Cortex of kidney (tissue), 1 donor: ENCODE data around the gene MGME1.
"Not testable (repeated sequence)": the region's sequence is repeated elsewhere in the genome, so short reads cannot be mapped to it uniquely, and the experiment has no call there.

Source experiments
- DNase-seq: peaks from one replicate; lab custom pipeline; 2025; lab: John Stamatoyannopoulos, UW

MGME1 gene

DNA sequence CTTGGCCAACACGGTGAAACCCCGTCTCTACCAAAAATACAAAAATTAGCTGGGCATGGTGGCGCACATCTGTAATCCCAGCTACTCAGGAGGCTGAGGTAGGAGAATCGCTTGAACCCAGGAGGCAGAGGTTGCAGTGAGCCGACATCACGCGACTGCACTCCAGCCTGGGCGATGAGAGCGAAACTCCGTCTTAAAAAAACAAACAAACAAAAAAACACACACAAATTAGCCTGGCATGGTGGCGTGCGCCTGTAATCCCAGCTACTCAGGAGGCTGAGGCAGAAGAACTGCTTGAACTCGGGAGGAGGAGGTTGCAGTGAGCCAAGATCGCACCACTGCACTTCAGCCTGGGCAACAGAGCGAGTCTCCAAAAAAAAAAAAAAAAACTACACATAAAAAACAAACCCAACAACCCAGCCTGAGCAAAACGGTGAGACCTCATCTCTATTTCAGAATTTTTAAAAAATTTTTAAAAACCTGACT is 8.4 kb upstream of the MGME1 start:
- DNase-seq, result not testable (repeated sequence)

DNA sequence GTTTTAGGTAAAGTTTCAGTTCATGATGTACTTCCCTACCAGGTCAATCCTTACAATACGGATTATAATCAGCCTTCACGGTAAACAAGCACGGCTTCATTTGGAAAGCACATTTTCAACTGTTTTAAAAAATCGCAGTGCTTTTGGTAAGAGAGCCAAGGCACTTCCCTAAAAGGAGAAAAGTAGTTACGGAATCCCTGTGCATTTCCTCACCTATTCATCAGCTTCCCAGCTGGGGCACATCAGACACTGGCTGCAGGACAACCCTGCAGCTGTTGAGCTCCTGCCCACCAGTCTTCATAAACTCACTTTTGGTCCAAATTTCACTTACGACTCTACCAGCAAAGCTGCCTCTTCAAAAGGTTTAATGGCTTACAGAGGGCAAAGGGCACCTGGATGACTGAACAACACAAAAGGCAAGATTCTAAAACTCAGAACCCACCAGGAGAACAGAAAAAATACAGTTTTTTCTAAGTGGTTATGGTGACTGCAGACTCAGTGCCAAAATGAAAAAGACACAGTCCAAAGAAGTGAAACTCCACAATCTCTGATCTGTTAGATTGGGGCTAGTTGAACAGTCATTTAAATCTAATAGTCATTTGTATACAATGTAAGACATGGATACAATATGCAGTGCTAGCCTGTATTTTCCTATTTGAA is 7.8 kb upstream of the MGME1 start:
- no peak for DNase-seq

DNA sequence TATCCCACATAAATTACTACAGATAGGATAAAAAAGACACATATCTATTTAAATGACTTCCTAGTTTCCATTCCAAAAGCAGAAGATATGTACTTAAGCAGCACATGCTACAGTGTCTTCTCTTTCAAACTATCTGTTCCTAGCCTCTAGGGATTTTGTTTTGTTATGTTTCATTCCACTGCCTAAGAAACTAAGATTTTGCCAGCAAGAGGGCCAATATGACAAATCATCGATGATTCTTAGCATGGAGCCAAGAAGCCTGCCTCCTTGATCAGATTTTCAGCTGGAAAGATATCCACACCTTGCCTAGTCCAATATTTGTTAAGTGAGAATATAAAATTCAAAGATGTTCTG is 7.3 kb upstream of the MGME1 start:
- no peak for DNase-seq

GRCh38 chr20:17963114-17963897 is 5.5 kb upstream of the MGME1 start:
- DNase-seq, result no peak

GRCh38 chr20:17964073-17964472 is 4.7 kb upstream of the MGME1 start:
- no peak for DNase-seq

DNA sequence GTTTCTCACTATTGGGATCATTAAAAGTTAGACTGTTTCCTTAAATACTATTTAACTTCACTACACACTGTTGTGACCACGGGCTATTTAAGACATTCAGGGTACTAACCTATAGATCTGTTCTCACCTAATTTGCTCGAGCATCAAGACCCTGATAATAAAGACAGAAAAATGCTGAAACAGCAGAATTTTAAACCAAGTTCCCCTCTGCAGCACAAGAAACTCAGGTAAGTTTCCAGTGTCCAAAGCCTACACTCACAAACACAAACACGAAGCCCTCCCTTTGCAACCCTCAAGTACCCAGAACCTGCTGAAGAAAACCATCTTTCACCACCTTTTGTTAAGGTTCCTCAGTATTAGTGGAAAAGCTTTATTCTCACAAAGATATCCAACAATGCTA is 4.2 kb upstream of the MGME1 start:
- no peak for DNase-seq

DNA sequence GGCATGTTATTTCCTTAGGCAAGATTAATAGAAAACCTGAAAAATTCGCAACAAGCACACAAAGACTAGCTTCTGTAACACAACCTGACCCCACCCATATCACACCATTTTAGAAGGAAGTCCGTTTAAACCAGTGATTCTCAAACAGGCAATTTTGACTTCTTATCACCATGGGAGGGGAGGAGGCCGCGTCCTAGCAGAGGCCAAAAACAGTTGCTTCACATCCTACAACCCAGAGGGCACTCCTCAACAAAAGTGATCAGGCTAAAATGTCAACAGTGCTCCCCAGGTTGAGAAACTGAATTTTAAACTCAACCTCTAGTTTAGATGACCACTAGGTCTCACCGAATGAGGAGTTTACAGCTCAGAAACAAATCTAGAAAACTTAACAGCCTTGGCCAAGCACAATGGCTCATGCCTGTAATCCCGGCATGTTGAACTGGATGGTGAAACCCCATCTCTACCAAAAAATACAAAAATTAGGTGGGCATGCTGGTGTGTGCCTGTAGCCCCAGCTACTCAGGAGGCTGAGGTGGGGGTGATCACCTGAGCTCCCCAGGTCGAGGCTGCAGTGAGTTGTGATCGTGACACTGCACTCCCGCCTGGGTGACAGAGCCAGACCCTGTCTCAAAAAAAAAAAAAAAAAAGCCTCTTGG is 3.6 kb upstream of the MGME1 start:
- no peak for DNase-seq

- no peak for DNase-seq
These were observed 2.1 kb upstream of the MGME1 start for GRCh38 chr20:17966432-17967310.

- no peak for DNase-seq
These were observed 1.1 kb upstream of the MGME1 start for GRCh38 chr20:17967521-17968365.

GRCh38 chr20:17969278-17969883 is 563 bp downstream of the MGME1 start:
- no peak for DNase-seq

- no peak for DNase-seq
These were observed 1.1 kb downstream of the MGME1 start for GRCh38 chr20:17969884-17970409.

DNA sequence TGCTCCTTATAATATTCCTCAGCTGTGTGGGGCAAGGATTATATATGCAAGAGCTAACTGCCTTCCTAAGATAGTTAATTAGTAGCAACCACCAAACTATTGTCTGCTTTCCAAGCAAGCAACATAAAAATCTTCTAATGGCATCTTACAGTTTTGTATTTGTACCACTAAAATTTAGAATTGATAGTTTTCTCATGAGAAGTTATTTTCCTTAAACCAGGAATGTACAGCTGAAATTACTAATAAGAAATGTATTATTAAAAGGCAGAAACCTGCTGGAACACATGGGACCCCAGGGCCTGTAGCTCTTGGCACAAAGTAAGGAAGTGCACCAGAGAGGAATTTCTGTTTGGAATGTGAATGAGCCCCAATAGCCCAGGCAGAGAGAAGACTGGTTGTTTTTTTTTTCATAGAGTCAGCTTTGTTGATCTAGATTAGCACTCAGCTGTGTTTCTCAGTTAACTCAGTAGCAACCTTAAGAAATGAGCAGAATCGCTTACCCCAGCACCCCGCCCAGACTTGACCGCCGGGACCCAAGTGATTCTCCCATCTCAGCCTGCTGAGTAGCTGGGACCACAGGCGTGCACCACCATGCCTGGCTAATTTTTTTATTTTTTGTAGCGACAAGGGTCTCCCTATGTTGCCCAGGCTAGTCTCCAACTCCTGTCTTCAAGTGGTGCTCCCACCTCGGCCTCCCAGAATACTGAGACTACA is 2.6 kb downstream of the MGME1 start:
- DNase-seq, result no peak

DNA sequence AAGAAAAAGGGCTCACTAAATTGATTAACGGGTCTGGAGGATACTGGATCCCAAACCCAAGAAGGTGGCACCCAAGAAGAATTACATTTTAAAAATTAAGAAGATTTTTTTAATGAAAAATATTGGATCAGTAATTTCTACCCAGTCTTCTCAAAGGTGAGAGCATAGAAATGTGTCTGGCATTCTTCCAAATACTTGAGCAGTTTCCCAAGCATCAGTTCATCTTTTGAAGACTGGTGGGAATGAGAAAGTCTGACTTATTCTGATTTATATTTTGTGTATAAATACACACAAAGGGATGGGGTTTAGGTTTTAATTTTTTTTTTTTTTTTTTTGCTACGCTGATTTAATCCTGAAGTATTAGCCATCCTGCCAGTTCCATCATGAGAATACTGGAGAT is 3.3 kb downstream of the MGME1 start:
- no peak for DNase-seq

DNA sequence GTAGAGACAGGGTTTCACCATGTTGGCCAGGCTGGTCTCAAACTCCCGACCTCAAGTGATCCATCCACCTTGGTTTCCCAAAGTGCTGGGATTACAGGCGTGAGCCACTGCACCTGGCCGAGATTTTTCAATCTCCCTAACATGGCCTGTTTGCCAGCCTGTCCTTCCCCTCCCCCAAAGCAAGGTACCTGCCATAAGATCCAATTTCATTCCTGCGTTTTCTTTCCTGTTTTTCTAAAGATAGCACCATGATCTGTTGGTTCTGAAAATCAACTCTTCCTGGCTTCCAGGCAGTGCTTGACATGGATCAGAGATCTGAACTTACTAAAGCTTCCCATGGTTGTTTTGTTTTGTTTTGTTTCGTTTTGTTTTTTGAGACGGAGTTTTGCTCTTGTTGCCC is 7.5 kb downstream of the MGME1 start:
- no peak for DNase-seq

- DNase-seq, result no peak
These were observed 16.7 kb downstream of the MGME1 start for GRCh38 chr20:17985388-17986018.

DNA sequence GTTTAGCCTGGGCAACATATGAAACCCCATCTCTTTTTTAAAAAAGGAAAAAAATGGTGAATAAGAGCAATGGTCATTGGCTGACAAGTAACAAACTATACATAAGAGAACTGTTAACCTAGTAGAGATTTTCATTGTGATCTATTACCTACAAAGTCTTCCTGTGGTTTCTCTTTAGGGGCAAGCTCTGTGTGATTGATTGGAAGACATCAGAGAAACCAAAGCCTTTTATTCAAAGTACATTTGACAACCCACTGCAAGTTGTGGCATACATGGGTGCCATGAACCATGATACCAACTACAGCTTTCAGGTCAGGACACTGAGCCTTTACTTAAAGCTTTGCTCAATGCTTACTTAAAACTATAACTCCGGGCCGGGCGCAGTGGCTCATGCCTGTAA is 19.2 kb downstream of the MGME1 start:
- no peak for DNase-seq

DNA sequence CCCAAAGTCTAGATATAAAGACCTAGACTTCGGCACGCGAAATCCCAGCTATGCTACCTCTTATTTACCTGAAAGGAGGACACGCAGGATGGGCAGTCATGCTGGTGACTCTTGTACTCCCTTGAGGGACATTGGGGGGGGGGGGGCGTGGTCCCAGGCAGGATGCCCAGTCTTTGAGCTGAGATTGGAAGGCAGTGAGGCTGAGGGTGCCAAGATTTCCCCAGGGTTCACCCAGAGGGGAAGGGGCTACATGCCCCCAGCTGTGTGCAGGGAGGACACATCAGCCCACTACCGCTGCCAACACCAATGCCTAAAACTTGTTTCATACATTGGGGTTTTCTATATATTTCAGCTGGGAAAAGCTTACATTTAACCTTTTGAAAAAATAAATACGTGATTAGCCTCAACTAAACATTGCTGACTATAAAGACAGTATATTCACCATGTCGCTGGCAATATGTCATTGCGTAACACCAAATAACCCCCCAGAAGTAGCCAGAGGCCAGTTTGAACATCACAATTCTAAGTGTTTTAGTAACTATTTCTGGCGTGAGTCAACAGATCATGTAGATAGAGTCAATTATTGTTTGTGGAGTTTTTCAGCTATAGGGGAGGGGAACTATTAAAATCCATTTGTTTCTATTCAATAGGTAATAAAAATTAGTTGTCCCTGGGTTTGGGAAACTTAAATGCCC is 21.6 kb downstream of the MGME1 start:
- DNase-seq, result no peak

- no peak for DNase-seq
These were observed 23.4 kb downstream of the MGME1 start for GRCh38 chr20:17992224-17992637.
